Calu3 (cell line): Measurements from ENCODE around the gene EQTN. TPM values are rescaled to one million over a fixed set of nuclear protein-coding genes. Genes with fewer than 3 reads are reported as not detected.

Source experiments
- BruUV-seq: library from RNA; stranded (reverse); fragments of 400-500 nt; replicated peaks from 2 replicates; lab custom pipeline; 2021; lab: Mats Ljungman, UMichigan
- CTCF ChIA-PET: fragments of 300-600 bp; sonication (Branson Sonifier 250); formaldehyde crosslinking; loops from one replicate; lab custom pipeline; 2022; ENCODE audit warnings: antibody characterized with exemption; lab: Charles Lee
- DNase-seq: peaks from one replicate; pipeline ENCODE4 v3.0.0; 2022
- H3K27ac Mint-ChIP-seq: one replicate; pipeline ENCODE4 v1.8.0; 2022; ENCODE audit warnings: mixed read lengths; ENCODE audit not compliant: unreplicated experiment
- H3K27me3 Mint-ChIP-seq: one replicate; pipeline ENCODE4 v1.8.0; 2022; ENCODE audit warnings: mixed read lengths; ENCODE audit not compliant: unreplicated experiment
- H3K36me3 Mint-ChIP-seq: one replicate; pipeline ENCODE4 v1.8.0; 2022; ENCODE audit warnings: mild to moderate bottlenecking, moderate library complexity, mixed read lengths; ENCODE audit not compliant: insufficient read depth, unreplicated experiment
- H3K4me1 Mint-ChIP-seq: one replicate; pipeline ENCODE4 v1.8.0; 2022; ENCODE audit warnings: mild to moderate bottlenecking, low read depth, mixed read lengths; ENCODE audit not compliant: unreplicated experiment
- H3K4me3 Mint-ChIP-seq: one replicate; pipeline ENCODE4 v1.8.0; 2022; ENCODE audit warnings: mild to moderate bottlenecking, low read depth, moderate library complexity, mixed read lengths; ENCODE audit not compliant: unreplicated experiment
- H3K9me3 Mint-ChIP-seq: one replicate; pipeline ENCODE4 v1.8.0; 2022; ENCODE audit warnings: low read depth, mixed read lengths; ENCODE audit not compliant: unreplicated experiment
- CTCF ChIP-seq: fragments of 200-600 bp; IDR thresholded peaks from one replicate; pipeline ENCODE4 v1.8.0; 2022; ENCODE audit warnings: antibody characterized with exemption; ENCODE audit not compliant: unreplicated experiment
- intact Hi-C: fragments of 100-400 bp; cut with micrococcal nuclease; formaldehyde crosslinking; loops from one replicate; pipeline ENCODE4 v1.10.0; 2022; ENCODE audit not compliant: unreplicated experiment
- total RNA-seq: library from RNA; stranded (reverse); gene quantifications from 2 replicates; pipeline ENCODE4 v1.2.3, GENCODE V29; 2022

Gene EQTN
- total RNA-seq, 1 experiment from 2014 or later, result not detected

GRCh38 chr9:27261517-27262211 lies 35.3 kb downstream of the EQTN start:
- no TSS peak for BruUV-seq
- CTCF ChIA-PET, result interaction anchor here (1.1 kb wide), 1 partner anchor 14 kb away, joined by 3 read pairs; no protein-coding TSS in a partner anchor
- TF ChIP-seq CTCF, result no peak
- H3K27ac Mint-ChIP-seq, result no peak overlapping the region
- H3K36me3 Mint-ChIP-seq, result no peaks in the 10 kb centered on the region
- DNase-seq, result no peak
- no peaks in the 10 kb centered on the region for H3K9me3 Mint-ChIP-seq
- no peak overlapping the region for H3K4me3 Mint-ChIP-seq
- intact Hi-C loops, result no loop called here
- no peaks in the 10 kb centered on the region for H3K27me3 Mint-ChIP-seq
- H3K4me1 Mint-ChIP-seq, result no peaks in the 10 kb centered on the region

GRCh38 chr9:27260789-27261516 lies 36.0 kb downstream of the EQTN start:
- CTCF ChIA-PET, result interaction anchor here (1.1 kb wide), 1 partner anchor 13 kb away, joined by 3 read pairs; no protein-coding TSS in a partner anchor
- no TSS peak for BruUV-seq
- intact Hi-C loops, result no loop called here

GRCh38 chr9:27258662-27259061 lies 38.3 kb downstream of the EQTN start:
- BruUV-seq, result no TSS peak
- CTCF ChIA-PET, result no interaction called here
- DNase-seq, result no peak
- Mint-ChIP-seq H3K4me1 (no peaks in the 10 kb centered on the region), H3K36me3 (no peaks in the 10 kb centered on the region), H3K27me3 (no peaks in the 10 kb centered on the region), H3K9me3 (no peaks in the 10 kb centered on the region), H3K4me3 (no peak overlapping the region), H3K27ac (no peak overlapping the region)
- intact Hi-C loops, result no loop called here
- TF ChIP-seq CTCF, result no peak

More at GRCh38 chr9:27260789-27261516, 36.0 kb downstream of the EQTN start:
- H3K9me3 Mint-ChIP-seq, result no peaks in the 10 kb centered on the region
- H3K27ac Mint-ChIP-seq, result no peak overlapping the region
- no peak overlapping the region for H3K4me3 Mint-ChIP-seq
- no peaks in the 10 kb centered on the region for H3K36me3 Mint-ChIP-seq
- no peak for TF ChIP-seq CTCF
- no peaks in the 10 kb centered on the region for H3K4me1 Mint-ChIP-seq
- no peak for DNase-seq
- H3K27me3 Mint-ChIP-seq, result no peaks in the 10 kb centered on the region

DNA sequence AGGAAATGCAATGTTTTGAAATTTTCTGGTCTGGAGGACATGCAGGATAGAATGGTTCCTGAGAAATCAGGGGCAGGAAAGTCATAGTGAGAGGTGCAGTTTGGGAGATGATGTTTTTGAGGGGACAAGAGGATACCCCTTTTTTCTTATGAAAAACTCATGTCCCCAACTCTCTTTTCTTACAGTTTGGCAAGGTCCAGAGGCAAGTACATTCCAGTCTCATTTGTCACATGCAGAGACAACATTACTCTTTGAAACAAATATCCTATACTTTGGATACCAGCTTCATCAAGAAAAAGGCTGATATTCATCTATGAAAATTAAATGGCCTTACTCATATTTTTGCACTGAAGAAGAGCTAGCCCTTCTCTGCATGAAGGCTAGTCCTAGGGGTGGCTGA lies 48.2 kb downstream of the EQTN start:
- Mint-ChIP-seq H3K9me3 (no peaks in the 10 kb centered on the region), H3K27ac (no peak overlapping the region), H3K4me1 (peaks cover 17% of the 10 kb centered on the region), H3K27me3 (no peaks in the 10 kb centered on the region), H3K36me3 (peaks cover 4% of the 10 kb centered on the region), H3K4me3 (no peak overlapping the region)
- CTCF ChIA-PET, result interaction anchor here (1.8 kb wide), 1 partner anchor 28 kb away, joined by 5 read pairs; no protein-coding TSS in a partner anchor
- no TSS peak for BruUV-seq
- no peak for TF ChIP-seq CTCF
- no peak for DNase-seq
- intact Hi-C loops, result loop anchor here (1.0 to 5.0 kb wide), 2 partner anchors 28 to 299 kb away; no protein-coding TSS in a partner anchor
